CD4-positive, alpha-beta T cell treated with Interleukin-6 at 100 ng/mL for 8 hours (primary cell): ENCODE results near the gene MASTL.

Experiments used
- DNase-seq: peaks from one replicate; pipeline ENCODE4 v3.0.0-alpha.2; 2020; ENCODE audit warnings: mixed read lengths, low spot score

Gene MASTL

GRCh38 chr10:27225642-27226257, 70.6 kb downstream of the MASTL start:
- DNase-seq = peak; percentile 3

GRCh38 chr10:27230022-27230421, 74.9 kb downstream of the MASTL start:
- DNase-seq = no peak

- DNase-seq = no peak
These were observed 80.6 kb downstream of the MASTL start for GRCh38 chr10:27235706-27236105.
